ENCODE data around the gene LNX2.

The LNX2 gene

DNA sequence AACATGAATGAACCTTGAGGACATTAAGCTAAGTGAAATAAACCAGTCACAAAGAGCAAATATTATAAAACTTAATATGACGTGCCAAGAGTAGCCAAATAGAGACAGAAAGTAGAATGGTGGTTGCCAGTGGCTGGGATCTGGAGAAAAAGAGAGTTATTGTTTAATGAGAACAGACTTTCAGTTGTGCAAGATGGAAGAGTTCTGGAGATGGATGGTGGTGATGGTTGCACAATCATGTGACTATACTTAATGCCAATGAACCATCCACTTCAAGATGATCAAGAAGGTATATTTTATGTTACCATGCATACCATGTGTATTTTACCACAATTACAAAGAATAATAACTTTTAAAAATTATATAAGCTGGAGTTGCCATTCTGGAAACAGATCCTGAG, 104.2 kb downstream of the LNX2 start:
- TF ChIP-seq, protein P1, sequence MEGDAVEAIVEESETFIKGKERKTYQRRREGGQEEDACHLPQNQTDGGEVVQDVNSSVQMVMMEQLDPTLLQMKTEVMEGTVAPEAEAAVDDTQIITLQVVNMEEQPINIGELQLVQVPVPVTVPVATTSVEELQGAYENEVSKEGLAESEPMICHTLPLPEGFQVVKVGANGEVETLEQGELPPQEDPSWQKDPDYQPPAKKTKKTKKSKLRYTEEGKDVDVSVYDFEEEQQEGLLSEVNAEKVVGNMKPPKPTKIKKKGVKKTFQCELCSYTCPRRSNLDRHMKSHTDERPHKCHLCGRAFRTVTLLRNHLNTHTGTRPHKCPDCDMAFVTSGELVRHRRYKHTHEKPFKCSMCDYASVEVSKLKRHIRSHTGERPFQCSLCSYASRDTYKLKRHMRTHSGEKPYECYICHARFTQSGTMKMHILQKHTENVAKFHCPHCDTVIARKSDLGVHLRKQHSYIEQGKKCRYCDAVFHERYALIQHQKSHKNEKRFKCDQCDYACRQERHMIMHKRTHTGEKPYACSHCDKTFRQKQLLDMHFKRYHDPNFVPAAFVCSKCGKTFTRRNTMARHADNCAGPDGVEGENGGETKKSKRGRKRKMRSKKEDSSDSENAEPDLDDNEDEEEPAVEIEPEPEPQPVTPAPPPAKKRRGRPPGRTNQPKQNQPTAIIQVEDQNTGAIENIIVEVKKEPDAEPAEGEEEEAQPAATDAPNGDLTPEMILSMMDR (IDR thresholded peaks at IDR 0.05): no peak

DNA sequence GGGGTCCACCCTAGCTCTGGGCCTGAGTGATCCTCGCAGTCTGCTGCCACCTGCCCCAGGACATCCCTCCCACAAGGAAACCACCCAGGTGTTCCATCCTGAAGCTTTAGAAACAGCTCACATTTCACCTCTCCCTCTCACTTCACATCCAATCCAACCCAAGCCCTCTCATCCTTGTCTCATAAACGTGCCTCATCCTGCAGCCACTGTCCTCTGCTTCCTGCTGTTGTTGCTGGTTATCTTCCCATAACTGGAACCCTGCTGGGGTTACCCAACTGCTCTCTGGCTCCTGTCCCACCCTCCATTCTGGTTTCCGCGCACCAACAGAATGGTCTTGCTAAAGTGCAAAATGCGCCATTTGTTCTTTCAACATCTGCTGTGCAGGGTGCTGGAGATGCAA, 110.2 kb downstream of the LNX2 start:
- TF ChIP-seq, protein P1 (IDR thresholded peaks at IDR 0.05): no peak

DNA sequence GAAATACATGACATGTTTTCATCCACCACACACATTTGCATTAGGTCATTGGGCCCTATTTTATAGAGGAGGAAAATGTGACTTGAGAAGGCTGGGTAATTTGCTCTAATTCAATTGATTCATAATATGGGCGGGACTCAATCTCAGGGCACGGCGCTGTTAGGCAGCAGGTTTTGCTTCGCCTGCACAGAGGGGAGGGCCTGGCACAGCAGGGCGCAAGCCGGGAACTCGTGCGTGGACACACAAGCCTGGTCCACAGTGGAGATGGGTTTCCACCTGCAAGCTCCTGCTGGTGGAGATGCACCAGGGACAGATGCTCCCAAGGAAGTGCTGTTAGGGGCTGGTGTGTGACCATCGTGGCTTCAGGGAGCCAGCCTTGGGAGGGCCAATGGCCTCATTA, 111.5 kb downstream of the LNX2 start:
- TF ChIP-seq, protein P1 (IDR thresholded peaks at IDR 0.05): no peak

DNA sequence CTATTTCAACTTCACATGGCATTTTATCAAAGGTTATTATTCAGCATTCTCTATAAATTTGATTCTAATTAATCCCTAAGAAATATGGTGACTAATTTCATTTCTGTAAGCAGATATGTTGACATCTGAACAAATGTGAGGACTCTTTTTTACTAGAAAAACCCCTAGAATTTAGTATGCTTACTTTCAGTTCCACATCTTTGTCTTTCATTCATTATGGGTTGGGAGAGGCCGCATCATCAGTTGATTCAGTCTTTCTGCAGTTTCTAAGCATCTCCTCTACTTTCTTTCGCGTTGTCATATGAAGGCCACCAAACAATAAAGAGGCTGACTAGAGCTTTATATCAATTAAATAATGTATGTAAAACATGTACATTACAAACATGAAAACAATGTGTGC, 114.5 kb downstream of the LNX2 start:
- TF ChIP-seq, protein P1 (IDR thresholded peaks at IDR 0.05): no peak

DNA sequence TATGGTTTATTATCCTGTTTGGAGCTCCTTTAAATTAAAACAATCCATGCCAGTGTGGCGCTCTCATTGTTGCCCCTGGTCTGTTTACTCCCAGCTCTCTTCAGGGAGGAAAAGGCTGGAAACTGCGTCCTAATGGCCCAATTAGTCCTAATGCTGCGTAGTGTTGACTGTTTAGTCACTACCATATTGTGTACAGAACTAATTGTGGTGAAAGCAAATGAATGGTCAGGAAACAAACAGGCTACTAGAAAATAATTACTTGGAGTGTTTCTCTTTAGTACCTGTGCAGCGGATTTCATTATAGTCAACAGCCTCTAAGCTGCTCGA, 115.5 kb downstream of the LNX2 start:
- TF ChIP-seq, protein P1 (IDR thresholded peaks at IDR 0.05): no peak

DNA sequence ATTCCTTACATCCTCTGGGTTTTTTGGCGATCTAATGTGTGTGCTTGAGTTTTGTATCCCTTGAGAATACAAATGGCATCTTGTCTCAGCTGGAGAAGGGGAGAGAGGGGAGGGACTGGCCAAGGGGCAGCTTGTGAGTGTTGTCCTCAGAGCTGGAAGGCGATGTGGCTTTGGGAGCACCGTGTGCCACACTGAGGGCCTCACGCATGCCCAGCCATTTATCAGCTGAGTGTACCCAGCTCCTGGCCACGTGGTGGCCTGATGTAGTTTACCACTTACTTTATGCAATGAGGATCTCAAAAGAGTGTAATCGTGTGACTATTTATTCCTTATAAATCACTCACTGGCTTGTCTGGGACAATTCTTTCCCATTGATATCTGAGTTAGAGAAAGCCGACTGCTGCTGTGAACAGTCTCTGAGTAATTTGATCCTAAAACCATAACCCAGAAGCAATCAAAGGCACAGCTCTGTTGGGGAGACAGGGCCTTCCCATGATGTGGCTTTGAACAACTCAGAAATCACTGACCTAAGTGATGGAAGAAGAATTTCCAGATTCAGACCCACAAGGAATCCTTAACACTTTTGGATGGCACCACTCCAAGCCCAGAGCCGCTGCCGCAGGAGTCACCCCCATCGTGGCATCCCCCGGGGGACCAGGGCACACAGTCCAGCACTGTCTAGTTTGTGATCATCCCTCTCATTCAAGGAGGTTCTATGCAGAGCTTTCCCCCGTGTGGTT, 116.0 kb downstream of the LNX2 start:
- TF ChIP-seq, protein P1 (IDR thresholded peaks at IDR 0.05): no peak

DNA sequence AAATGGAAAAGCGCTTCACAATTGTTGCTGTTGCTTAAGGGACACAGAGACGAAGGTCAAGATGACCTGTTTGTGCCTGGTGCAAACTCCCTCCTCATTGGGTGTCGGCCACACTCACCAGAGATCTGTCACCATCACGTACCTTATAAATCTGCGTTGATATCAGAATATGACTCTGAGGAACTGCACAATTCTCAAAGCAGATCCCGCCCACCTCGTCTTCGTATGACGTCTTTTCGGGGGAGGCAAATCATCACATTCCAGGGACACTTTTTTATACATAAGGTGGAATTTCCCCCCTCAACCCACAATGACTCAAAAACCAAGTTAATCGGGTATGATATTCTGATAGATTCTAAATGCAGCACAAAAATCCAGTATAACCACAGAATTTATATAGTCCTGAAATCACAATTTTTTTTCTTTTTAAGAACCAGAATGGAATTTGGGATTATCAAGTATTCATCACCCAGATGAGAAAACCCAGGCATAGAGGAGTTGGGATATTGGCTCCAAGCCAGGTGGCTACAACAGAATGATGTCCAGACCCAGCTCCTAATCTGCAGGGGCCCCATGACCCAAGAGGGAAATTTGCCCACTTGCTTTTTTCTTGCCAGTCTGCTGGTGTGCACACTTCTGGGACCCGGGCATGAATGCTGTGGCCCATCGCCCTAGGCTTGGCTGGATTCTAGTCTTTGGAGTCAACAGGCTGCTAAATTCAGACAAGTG, 119.4 kb downstream of the LNX2 start:
- TF ChIP-seq, protein P1 (IDR thresholded peaks at IDR 0.05): no peak
